OCI-LY7 (cell line): ENCODE data around the gene SMTNL2.

Experiments
- CTCF ChIP-seq: fragments of 200-600 bp; sonication (generic); conservative IDR thresholded peaks from 2 replicates; pipeline ENCODE4 v1.5.1; 2014; ENCODE audit warnings: mild to moderate bottlenecking, antibody characterized with exemption, low read length, moderate library complexity, mixed read lengths
- EZH2phosphoT487 ChIP-seq: fragments of 200-600 bp; sonication (generic); IDR thresholded peaks from 2 replicates; pipeline ENCODE4 v1.6.1; 2018; ENCODE audit warnings: low read depth, borderline replicate concordance, mild to moderate bottlenecking, mixed run types, antibody characterized with exemption, low read length, moderate library complexity, mixed read lengths

- TF ChIP-seq CTCF = no peak
- TF ChIP-seq EZH2phosphoT487 = no peak
Observed at GRCh38 chr17:4633643-4634042, 49.3 kb downstream of the SMTNL2 start.
